Measurements from ENCODE around the gene MTMR2. TPM values are rescaled to one million over a fixed set of nuclear protein-coding genes. Genes with fewer than 3 reads are reported as not detected.
A peak's percentile ranks its signal among the peaks of the same experiment; 100 is the strongest.

Gene MTMR2
- polyA plus RNA-seq (ENCODE audit: insufficient read length in 3 of 3) = 10 to 100 TPM; 58.4 to 63.8 (median 61.5) TPM

- DNase-seq (ENCODE audit: low read depth in 3 of 3, low spot score in 2 of 3) = peak; percentile 64 to 69 (median 67)
Observed at GRCh38 chr11:95923728-95924413, at the start of gene MTMR2. Gene MTMR2 (minus strand): TSS chr11:95924107. CDS start chr11:95923954, 153 bp downstream.

- no peak for DNase-seq (ENCODE audit: low read depth in 3 of 3, low spot score in 2 of 3)
Observed at GRCh38 chr11:95972060-95972459, 48.2 kb upstream of the MTMR2 start.

- DNase-seq (ENCODE audit: low read depth in 3 of 3, low spot score in 2 of 3) = no peak
Observed at GRCh38 chr11:95968585-95968984, 44.7 kb upstream of the MTMR2 start.

GRCh38 chr11:95964281-95964680 is 40.4 kb upstream of the MTMR2 start:
- no peak for DNase-seq (ENCODE audit: low read depth in 3 of 3, low spot score in 2 of 3)

- no peak for DNase-seq (ENCODE audit: low read depth in 3 of 3, low spot score in 2 of 3)
Observed at GRCh38 chr11:95961758-95962157, 37.9 kb upstream of the MTMR2 start.

- no peak for DNase-seq (ENCODE audit: low read depth in 3 of 3, low spot score in 2 of 3)
Observed at GRCh38 chr11:95950905-95951304, 27.0 kb upstream of the MTMR2 start.

GRCh38 chr11:95948637-95949036 is 24.7 kb upstream of the MTMR2 start:
- DNase-seq (ENCODE audit: low read depth in 3 of 3, low spot score in 2 of 3) = no peak

GRCh38 chr11:95944623-95945022 is 20.7 kb upstream of the MTMR2 start:
- no peak for DNase-seq (ENCODE audit: low read depth in 3 of 3, low spot score in 2 of 3)

- DNase-seq (ENCODE audit: low read depth in 3 of 3, low spot score in 2 of 3) = no peak
Observed at GRCh38 chr11:95943546-95943945, 19.6 kb upstream of the MTMR2 start.

- no peak for DNase-seq (ENCODE audit: low read depth in 3 of 3, low spot score in 2 of 3)
Observed at GRCh38 chr11:95939091-95939490, 15.2 kb upstream of the MTMR2 start.

- DNase-seq (ENCODE audit: low read depth in 3 of 3, low spot score in 2 of 3) = no peak
Observed at GRCh38 chr11:95937358-95937757, 13.5 kb upstream of the MTMR2 start.

- DNase-seq (ENCODE audit: low read depth in 3 of 3, low spot score in 2 of 3) = no peak
Observed at GRCh38 chr11:95933594-95933993, 9.7 kb upstream of the MTMR2 start.

- DNase-seq (ENCODE audit: low read depth in 3 of 3, low spot score in 2 of 3) = no peak
Observed at GRCh38 chr11:95931916-95932315, 8.0 kb upstream of the MTMR2 start.

GRCh38 chr11:95930948-95931347 is 7.0 kb upstream of the MTMR2 start:
- DNase-seq (ENCODE audit: low read depth in 3 of 3, low spot score in 2 of 3) = no peak

- no peak for DNase-seq (ENCODE audit: low read depth in 3 of 3, low spot score in 2 of 3)
Observed at GRCh38 chr11:95926726-95927125, 2.8 kb upstream of the MTMR2 start.

GRCh38 chr11:95925011-95925410 is 1.1 kb upstream of the MTMR2 start:
- no peak for DNase-seq (ENCODE audit: low read depth in 3 of 3, low spot score in 2 of 3)

GRCh38 chr11:95924414-95924760 is 480 bp upstream of the MTMR2 start:
- DNase-seq (ENCODE audit: low read depth in 3 of 3, low spot score in 2 of 3) = no peak

- no peak for DNase-seq (ENCODE audit: low read depth in 3 of 3, low spot score in 2 of 3)
Observed at GRCh38 chr11:95923439-95923727, 524 bp downstream of the MTMR2 start.

GRCh38 chr11:95922536-95923438 is 1.1 kb downstream of the MTMR2 start:
- DNase-seq (ENCODE audit: low read depth in 3 of 3, low spot score in 2 of 3) = no peak

- DNase-seq (ENCODE audit: low read depth in 3 of 3, low spot score in 2 of 3) = no peak
Observed at GRCh38 chr11:95922099-95922498, 1.8 kb downstream of the MTMR2 start.

GRCh38 chr11:95920460-95921105 is 3.3 kb downstream of the MTMR2 start:
- DNase-seq (ENCODE audit: low read depth in 3 of 3, low spot score in 2 of 3) = no peak

- DNase-seq (ENCODE audit: low read depth in 3 of 3, low spot score in 2 of 3) = no peak
Observed at GRCh38 chr11:95919514-95919913, 4.4 kb downstream of the MTMR2 start.

All from right renal cortex interstitium (tissue), 3 donors.